DMS 273 treated with DMSO at 0.1 percent for 48 hours (cell line): ENCODE results near the gene MOV10L1.
"Not testable (repeated sequence)": the region's sequence is repeated elsewhere in the genome, so short reads cannot be mapped to it uniquely, and the experiment has no call there.

Source experiments
- DNase-seq: peaks from one replicate; lab custom pipeline; 2025; lab: John Stamatoyannopoulos, UW

The MOV10L1 gene

DNA sequence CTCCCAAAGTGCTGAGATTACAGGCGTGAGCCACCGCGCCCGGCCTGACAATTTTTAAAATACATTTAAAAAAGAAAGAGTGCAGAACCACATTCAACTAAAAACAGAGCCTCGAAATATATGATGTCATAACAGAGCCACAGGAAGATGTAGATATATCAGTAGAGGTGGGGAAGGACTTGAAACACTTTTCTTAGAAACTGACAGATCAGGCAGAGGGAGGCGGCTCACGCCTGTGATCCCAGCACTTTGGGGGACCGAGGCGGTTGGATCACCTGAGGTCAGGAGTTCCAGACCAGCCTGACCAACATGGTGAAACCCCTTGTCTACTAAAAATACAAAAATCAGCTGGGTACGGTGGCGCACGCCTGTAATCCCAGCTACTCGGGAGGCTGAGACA, 11.6 kb upstream of the MOV10L1 start:
- DNase-seq, result no peak

DNA sequence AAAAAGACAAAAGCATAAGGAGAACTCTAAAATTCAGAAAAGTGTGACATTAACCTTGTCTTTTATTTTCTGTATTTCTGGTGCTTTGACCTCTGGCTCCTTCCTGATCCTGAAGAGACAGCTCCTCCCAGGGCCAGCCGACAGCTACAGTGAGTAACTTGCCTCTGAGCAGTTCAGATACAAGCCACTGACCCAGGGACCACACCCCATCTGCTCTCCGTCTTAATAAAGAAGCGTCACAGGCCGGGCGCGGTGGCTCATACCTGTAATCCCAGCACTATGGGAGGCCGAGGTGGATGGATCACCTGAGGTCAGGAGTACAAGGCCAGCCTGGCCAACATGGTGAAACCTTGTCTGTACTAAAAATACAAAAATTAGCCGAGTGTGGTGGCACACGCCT, 11.0 kb upstream of the MOV10L1 start:
- no peak for DNase-seq

DNA sequence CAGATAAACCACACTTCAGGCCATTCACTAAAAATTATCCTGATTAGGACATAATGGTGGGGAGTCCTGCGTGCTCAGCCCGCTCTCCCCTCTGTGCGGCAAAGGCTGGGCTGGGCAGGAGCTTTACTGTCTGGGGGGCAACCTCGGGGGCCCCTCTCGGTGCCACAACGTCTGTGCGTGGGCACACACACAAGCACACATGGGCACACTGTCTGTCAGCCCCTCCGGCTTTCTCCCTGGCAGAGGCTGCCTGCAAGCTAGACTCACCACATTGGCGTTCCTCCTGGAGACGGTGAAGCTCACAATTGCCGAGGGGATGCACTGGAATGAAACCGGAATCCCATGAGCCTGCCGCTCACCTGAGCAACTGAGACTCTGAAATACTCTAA, 9.7 kb upstream of the MOV10L1 start:
- no peak for DNase-seq

DNA sequence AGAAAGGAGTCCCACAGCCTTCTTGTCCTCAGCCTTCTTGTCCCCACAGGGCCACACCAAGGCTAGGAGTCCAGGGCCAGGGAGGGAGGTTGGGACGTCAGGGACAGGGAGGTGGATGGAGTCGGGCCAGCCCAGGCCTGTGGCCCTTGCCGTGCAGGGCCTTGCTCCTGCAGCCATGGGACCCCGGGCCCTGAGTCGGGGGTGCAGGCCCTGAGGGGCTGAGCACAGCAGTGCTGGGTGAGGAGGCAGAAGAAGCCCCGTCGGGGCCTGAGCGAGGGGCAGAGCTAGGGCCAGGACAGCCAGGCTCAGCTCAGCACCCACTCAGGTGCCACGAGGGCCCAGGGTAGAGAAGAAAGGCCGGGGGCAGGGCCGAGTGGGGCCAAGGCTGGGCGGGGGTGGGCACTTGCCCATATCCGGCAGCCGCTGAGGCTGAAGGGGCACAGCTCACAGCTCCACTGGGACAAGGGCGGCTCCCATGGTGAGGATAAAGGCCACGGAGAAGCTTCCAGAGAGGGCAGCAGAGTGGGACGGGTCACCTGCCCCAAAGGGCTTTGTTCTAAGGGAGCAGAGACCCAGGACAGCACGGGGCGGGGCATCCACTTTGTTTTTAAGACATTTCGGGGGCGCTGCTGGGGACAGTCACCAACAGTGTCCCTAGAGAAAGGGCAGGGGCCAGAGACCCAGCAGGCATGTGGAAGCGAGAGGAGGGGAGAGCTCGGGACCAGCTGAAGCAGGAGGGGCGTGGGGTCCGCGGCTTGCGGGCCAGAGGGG, 8.2 kb upstream of the MOV10L1 start:
- DNase-seq, result no peak

DNA sequence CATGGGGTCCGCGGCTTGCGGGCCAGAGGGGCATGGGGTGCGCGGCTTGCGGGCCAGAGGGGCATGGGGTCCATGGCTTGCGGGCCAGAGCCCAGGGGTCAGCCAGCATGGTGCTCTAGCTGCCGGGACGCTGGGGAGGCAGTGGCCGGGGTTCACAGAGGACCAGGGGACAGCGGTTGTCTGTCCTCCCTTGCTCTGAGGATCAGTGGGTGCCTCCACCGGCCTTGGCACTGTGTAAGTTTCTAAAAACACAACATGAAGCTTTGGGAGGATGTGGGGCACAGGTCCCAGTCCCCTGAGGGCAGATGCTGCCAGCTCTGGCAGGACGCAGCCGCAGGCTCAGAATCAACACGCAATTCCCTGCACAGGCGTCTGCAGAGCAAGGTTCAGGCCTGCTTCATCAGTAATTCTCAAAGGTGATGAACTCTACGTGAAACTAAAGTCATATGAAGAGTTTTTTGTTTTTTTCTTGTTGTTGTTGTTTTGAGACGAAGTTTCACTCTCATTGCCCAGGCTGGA, 7.5 kb upstream of the MOV10L1 start:
- no peak for DNase-seq

DNA sequence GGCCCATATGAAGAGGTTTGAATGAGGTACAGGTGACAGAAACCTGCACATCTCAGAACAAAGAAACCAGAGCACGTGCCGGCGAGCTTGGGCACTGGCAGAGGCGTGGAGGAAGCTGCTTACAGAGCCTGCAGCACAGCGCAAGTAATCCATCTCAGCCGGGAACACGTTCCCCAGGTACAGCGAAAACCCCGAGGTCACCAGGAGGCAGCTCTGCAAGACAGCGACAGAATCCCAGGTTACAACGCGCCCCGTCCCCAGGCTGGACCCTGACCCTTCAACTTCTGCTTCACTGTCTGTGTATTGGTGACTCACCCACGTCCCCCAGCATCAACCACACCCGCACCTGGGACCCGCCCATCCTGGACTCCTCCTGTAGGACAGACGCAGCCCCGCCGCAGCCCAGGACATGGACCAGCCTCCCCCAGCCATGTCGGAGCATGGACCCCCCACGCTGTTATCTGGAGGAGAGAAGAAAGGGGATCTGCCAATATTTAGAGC, 6.8 kb upstream of the MOV10L1 start:
- no peak for DNase-seq

DNA sequence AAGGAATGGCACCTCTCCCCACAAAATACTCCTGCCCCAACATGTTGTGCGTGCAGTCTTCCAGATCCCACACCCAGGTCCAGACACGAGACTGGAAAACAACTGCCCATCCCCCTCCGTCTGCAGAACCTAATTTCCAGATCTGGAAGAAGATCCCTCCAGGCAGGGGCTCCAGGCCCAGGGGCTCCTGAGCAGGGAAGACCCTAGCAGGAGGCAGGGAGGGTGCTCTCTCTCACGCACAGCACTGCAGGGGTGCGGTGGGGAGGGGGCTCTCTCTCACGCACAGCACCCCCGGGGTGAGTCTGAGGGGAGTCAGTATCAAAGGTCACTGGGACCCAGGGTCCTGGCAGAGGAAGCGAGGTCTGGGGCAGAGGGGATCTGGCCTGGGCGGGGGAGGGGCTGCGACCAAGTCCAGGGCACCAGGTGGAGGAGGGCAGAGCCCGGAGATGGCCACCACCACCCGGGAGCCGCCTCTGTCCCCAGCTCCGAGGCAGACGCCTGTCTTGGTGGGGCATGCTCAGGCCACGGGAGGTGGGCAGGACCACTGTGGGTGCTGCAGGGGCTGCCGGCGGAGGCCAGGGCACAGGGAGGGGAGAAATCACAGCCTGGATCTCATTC, 6.2 kb upstream of the MOV10L1 start:
- DNase-seq, result no peak

DNA sequence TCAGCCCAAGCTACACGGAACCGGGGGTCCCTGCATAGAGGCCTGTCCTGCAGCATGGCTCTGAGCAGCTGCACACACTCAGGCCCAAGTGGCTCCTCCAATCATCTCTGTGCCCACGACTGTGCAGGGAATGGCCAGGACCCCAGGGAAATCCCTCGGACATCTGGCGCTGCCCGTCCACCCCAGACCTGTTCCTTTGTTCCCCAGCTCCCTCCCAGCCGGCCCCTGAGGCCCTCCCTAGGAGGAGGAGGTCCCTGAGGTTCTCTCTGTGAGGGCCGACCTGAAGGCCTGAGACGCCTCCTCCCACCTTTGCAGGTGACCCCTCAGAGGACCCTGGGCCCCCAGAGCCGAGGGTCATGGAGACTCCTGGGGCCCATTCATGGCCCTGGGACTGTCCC, 5.7 kb upstream of the MOV10L1 start:
- no peak for DNase-seq

DNA sequence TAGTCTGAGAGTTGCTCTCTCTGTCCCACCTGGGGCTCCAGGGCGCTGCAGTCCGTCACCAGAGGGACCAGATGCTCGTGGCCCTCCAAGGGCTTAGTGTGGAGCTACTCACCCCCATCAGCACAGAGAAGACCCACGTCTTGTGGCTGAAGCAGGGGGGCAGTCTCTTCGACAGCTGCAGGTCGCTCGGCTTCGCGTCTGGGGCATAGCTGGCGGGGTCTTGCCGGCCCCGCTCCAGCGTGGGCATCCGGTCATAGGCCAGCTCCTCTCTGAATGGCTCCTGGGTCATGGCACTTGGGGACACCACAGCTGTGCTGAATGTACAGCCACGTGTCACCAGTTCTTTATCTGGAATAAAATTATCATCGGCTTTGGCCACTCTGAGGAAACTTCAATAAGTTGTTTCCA, 5.2 kb upstream of the MOV10L1 start:
- no peak for DNase-seq

DNA sequence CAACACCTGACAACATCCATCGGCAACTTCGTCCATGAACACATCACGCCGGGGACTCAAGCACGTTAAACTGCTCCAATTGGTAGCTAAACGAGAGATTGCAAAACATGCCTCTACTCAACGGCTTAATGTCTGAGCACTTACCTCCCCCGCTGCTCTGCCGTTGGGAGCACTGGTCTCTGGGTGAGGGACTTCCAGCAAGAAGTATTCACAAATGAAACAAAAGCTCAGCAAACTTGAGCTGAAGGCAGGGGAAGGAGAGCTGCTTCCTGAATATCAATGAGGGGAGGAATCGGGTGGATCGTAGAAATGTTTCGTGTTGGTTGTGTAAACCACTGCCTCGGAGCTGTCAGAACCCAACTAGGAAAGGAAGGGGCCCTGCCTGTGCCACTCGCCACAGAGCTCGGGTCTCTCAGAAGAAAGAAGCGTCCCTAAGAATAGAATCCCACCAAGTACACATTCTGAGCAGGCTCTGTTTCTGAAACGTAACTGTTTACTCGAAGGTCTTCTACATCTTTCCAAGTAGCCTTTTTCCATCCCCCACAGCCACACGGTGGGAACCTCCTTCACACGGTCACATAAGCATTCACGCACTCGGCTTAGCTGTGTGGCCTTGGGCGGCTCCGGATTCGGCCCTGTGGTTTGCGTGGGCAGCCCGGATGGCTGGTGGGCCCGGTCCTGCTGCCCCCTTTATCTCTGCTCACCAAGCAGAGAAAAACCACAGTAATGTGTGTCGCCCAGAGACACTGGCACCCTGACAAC, 4.4 kb upstream of the MOV10L1 start, which contains the start of gene MLC1:
Gene MLC1, minus strand, starts transcription at position 216 of the 762 bp plus-strand sequence. CDS start 524 bp downstream, outside the sequence.
- DNase-seq, result no peak

DNA sequence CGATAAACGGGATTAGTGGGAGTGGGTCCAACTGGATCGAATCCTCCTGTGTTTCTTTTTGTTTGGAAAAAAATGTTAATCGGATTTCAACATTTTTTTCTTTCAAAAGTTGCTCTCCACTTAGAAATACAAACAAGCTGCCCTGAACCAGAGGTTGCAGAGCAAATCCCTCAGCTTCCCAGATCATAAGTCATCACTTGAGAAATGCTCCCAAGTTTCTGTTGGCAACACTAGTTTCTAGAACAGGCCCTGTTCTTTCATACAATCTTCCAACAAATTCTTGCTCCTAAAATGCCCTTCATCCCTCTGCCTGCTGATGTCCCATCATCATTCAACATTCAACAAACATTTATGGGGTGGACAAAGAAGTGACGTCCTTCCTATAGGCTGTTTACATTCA, 3.3 kb upstream of the MOV10L1 start:
- no peak for DNase-seq

DNA sequence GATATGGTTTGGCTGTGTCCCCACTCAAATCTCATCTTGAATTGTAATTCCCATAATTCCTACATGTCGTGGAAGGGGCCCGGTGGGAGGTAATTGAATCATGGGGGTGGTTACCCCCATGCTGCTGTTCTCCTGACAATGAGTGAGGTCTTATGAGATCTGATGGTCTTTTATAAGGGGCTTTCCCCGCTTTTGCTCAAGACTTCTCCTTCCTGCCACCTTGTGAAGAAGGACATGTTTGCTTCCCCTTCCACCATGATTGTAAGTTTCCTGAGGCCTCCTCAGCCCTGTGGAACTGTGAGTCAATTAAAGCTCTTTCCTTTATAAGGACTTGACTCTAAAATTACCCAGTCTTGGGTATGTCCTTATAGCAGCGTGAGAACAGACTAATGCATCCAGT, 2.8 kb upstream of the MOV10L1 start:
- not testable (repeated sequence) for DNase-seq

DNA sequence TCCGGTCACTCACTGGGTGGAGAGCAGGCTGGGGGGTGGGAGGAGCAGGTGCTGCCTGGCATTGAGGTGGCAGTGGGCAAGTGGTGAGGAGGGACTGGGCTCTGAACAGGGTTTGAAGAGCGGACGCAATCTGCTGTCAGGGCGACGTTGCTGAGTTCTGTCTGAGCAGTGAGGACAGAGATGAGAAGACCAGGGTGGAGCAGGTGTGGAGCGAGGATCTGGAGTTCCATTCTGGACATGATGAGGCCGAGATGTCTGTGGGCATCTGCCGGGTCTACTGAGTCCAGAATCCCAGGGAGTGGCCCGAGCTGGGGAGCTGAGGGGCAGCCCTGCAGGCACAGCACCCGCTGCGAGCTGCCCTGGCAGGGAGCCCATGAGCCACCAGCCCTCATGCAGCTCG, 2.2 kb upstream of the MOV10L1 start:
- DNase-seq, result no peak

DNA sequence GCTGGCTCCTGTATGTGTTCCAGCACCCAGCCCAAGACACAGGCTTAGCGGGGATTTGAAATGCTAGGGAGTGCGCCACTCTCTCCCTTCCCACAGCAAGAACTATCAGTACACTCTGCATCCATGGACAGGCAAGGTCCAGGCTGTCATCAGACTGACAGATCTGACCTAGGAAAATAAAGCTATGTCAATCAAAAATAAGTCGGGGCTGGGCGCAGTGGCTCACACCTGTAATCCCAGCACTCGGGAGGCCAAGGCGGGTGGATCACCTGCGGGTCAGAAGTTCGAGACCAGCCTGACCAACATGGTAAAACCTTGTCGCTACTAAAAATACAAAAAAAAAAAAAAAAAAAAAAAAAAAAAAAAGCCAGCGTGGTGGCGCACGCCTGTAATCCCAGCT, 1.7 kb upstream of the MOV10L1 start:
- no peak for DNase-seq

DNA sequence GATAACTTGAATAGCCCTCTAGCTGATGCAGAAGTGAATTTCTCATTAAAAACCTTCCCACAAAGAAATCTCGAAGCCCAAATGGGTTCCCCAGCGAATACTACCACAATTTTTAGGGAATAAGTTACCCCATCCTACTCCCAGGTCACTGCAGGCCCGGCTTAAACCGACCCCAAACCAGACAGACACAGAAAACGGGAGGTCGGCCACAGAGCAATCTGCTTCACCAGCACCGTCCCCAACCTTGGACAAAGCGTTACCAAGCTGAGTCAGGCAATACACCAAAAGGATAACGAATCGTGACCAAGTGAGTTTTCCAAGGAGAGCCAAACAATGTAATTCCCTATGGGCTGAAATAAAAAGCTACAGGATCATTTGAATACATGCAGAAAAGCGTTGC, 575 bp upstream of the MOV10L1 start:
- no peak for DNase-seq

DNA sequence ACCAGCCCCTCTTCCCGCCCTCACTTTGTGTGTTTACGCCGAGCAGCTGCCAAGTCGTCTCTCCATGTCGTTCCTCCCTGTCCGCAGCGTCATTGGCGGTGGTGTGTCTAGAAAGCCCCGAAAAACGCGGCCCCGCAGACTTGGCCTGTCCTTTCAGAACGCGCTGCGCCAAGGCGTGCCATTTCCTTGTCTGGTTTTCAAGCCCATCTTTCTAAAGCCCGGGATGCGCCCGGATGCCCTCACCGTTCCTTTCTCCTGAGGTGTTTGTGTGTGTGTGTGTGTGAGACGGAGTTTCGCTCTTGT, 557 bp downstream of the MOV10L1 start:
- no peak for DNase-seq

DNA sequence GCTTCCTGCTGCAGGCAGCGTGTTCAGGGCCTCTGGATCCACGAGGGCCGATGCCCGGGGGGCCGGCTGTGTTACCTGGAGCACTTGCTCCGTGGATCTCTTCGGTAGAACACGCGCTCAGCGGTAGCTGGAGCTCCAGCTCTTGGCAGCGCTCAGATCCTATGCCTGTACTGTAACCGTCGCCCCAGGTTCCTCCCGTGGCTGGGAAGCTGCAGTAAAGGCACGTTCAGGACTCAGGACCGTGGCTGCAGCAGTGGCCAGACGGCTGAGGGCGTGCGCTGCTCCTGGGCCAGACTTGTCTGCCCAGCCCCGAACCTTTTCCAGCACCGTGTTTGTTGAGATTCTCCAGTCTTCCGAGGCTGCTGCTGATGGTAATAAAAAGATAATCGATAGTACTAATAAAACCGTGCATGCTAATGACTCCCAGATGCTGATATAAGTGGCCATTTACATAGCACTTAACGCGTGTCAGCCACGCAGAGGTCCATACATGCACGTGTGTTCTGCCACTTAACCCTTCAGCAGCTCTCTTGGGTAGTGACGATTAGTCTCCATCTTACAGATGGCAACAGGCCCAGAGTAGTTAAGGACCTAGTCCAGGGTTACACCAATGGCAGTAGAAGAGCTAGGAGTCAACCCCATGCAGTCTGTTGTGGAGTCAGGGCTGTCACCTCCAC, 1.4 kb downstream of the MOV10L1 start:
- no peak for DNase-seq

DNA sequence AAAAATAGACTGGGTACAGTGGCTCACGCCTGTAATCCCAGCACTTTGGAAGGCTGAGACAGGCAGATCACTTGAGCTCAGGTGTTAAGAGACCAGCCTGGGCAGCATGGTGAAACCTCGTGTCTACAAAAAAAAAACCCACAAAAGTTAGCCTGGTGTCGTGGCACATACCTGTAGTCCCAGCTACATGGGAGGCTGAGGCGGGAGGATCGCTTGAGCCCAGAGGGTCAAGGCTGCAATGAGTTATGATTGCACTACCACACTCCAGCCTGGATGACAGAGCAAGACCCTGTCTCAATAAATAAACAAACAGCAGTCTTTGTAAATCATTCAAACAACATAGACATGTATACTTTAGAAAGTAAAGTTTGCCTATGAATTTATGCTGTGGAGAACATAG, 2.5 kb downstream of the MOV10L1 start:
- no peak for DNase-seq

DNA sequence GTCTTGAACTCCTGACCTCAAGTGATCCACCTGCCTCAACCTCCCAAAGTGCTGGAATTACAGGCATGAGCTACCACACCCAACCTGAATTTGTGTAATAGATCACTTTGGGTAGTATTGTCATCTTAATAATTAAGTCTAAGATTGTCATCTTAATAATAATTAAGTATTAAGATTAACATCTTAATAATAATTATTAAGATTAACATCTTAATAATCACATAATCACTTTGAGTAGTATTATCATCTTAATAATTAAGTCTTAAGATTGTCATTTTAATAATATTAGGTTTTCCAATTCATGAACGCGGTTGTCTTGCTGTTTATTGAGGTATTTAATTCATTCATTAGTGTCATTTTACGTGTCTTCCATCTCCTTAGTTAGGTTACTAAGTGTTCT, 8.2 kb downstream of the MOV10L1 start:
- no peak for DNase-seq

DNA sequence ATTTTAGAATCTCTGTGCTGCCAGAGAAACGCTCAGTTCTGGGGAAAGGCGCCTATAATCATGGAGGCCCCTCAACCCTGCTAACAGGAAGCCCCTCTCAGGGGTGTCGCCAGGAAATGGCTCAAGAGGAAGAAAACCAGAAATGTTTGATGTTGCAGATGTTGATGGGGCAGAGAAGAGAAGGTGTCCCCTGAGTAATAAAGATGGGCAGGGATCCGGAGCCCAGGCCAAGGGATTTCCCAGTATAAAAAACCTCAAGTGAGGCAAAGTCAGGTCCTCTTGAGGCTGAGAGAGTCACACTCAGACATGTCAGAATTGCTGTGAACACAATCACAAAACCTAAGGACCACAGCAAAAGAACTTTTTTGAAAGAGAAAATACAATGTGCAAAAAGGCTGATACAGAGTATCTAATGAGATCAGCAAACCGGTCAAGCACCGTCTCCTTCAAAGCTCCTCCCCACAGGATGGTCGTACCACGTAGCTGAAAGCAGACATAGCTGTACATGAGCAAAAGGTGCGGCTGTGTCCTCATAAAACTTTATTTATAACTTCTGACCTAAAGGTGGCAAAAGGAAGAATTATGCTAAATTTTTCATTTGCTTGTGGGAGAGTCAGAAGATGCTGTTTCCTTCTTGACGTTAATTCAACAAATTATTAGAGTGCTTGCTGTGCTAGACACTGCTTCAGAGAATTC, 12.2 kb downstream of the MOV10L1 start:
- DNase-seq, result no peak

DNA sequence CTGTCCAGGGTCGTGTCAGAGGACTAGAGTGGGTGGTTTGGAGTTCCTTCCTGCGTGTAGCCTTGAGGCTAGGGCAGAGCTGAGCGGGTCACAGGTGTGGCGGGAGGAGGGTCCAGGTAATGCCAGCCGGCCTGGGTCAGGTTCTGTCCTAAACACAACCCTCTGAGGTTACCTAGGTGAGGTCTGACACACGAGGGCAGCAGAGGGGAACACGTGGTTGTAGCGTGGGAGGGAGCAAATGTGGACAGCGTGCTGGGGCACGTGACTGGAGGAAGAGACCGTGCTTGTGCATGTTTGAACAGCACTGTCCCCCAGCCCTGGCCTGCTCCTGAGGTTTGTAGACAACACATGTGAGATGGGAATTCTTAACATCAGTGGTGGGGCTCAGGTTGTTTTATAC, 13.1 kb downstream of the MOV10L1 start:
- no peak for DNase-seq

DNA sequence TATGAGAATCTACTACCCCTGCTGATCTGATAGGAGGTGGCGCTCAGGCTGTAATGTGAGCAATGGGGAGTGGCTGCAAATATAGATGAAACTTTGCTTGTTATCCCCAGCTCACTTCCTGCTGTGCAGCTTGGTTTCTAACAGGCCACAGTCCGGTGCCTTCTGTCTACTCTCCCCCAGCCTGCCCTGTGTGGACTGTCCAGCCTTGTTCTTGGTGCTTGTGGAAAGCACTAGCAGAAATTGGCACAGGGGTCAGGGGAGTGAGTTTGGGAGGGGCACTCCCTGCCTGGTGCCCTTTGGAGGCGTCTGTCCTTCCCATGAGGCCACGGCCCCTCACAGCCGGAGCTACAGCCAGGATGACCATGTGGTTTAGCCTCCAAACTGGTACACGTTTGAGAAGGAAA, 14.3 kb downstream of the MOV10L1 start:
- no peak for DNase-seq
